ENCODE data around the gene RTP2.

The RTP2 gene

DNA sequence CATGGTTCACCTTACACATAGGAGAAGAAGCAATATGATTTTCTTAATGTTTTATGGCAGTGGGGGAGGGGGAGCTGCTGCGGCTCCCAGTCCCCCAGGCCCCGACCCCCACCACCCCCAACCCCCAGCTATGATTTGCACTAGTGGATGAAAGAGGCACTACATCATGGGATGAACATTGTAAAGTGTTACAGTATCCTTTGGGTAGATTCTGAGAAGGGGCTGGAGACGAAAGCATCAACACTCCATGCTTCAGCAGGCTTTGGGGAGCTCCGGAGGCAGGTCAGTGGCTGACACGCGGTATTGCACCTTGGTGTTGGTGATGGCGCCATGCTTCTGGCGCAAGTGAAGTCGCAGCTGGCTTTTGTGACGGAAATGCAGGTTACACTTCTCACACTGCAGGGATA lies 19.9 kb upstream of the RTP2 start:
- Histone ChIP-seq H3K4me1 (ENCODE audit: control insufficient read depth, insufficient read depth, low read depth, low read length) (peaks cover 3% of the 10 kb centered on the region), H4K8ac (ENCODE audit: low read length) (no peak overlapping the region), H3K4me2 (ENCODE audit: low read length, poor library complexity, severe bottlenecking) (no peak overlapping the region), H2BK12ac (ENCODE audit: low read length in 2 of 2) (peak overlapping the region in 1 of 2 experiments; percentile 40), H3K18ac (ENCODE audit: low read depth in 1 of 2, low read length in 2 of 2) (no peak overlapping the region), H4K91ac (ENCODE audit: low read length) (peak overlapping the region; percentile 43), H3K27ac (ENCODE audit: low read length, poor library complexity, severe bottlenecking) (no peak overlapping the region), H3K27me3 (ENCODE audit: control insufficient read depth in 1 of 2, insufficient read depth in 1 of 2, low read length in 2 of 2) (no peaks in the 10 kb centered on the region), H3K79me1 (replicated peaks; ENCODE audit: low read length, poor library complexity, severe bottlenecking) (peaks cover 4% of the 10 kb centered on the region), H3K9ac (ENCODE audit: low read length) (no peak overlapping the region), H2AK5ac (ENCODE audit: low read length, severe bottlenecking) (no peak overlapping the region), H2BK120ac (ENCODE audit: low read depth, low read length) (no peak overlapping the region), H2BK5ac (ENCODE audit: low read depth, low read length, poor library complexity, severe bottlenecking) (no peak overlapping the region), H3K4me3 (ENCODE audit: insufficient read depth in 1 of 2, low read depth in 1 of 2, low read length in 2 of 2) (no peak overlapping the region), H2AFZ (ENCODE audit: low read depth, low read length) (no peak overlapping the region), H3K14ac (ENCODE audit: low read length in 2 of 2) (no peak overlapping the region), H3K9me3 (ENCODE audit: control insufficient read depth, low read length) (no peaks in the 10 kb centered on the region), H2BK15ac (ENCODE audit: low read depth, poor library complexity, severe bottlenecking) (no peak overlapping the region), H3K4ac (ENCODE audit: low read depth in 1 of 2, low read length in 2 of 2) (no peak overlapping the region), H3K36me3 (ENCODE audit: control insufficient read depth in 1 of 2, insufficient read depth in 2 of 2, low read depth in 1 of 2, low read length in 2 of 2) (peaks cover 40 to 71% of the 10 kb centered on the region in 2 experiments), H3K23ac (ENCODE audit: low read length in 2 of 2) (no peak overlapping the region)
- WGBS, result 91% methylated on average over 8 of the region's 10 CpGs
- no peak for DNase-seq

GRCh38 chr3:187721055-187721454 lies 18.7 kb upstream of the RTP2 start:
- H3K4me1 ChIP-seq (ENCODE audit: control insufficient read depth, insufficient read depth, low read depth, low read length), result peaks cover 3% of the 10 kb centered on the region
- H2AFZ ChIP-seq (ENCODE audit: low read depth, low read length), result no peak overlapping the region
- H2BK120ac ChIP-seq (ENCODE audit: low read depth, low read length), result no peak overlapping the region
- H4K8ac ChIP-seq (ENCODE audit: low read length), result no peak overlapping the region
- no peak overlapping the region for H3K4me2 ChIP-seq (ENCODE audit: low read length, poor library complexity, severe bottlenecking)
- no peak overlapping the region for H3K14ac ChIP-seq (ENCODE audit: low read length in 2 of 2)
- H3K18ac ChIP-seq (ENCODE audit: low read depth in 1 of 2, low read length in 2 of 2), result no peak overlapping the region
- H3K27me3 ChIP-seq (ENCODE audit: control insufficient read depth in 1 of 2, insufficient read depth in 1 of 2, low read length in 2 of 2), result no peaks in the 10 kb centered on the region
- H2AK5ac ChIP-seq (ENCODE audit: low read length, severe bottlenecking), result no peak overlapping the region
- peaks cover 32 to 59% of the 10 kb centered on the region in 2 experiments for H3K36me3 ChIP-seq (ENCODE audit: control insufficient read depth in 1 of 2, insufficient read depth in 2 of 2, low read depth in 1 of 2, low read length in 2 of 2)
- no peaks in the 10 kb centered on the region for H3K9me3 ChIP-seq (ENCODE audit: control insufficient read depth, low read length)
- H2BK5ac ChIP-seq (ENCODE audit: low read depth, low read length, poor library complexity, severe bottlenecking), result no peak overlapping the region
- WGBS, result 95% methylated on average over 8 of the region's 8 CpGs
- no peak overlapping the region for H2BK15ac ChIP-seq (ENCODE audit: low read depth, poor library complexity, severe bottlenecking)
- H3K27ac ChIP-seq (ENCODE audit: low read length, poor library complexity, severe bottlenecking), result no peak overlapping the region
- H3K9ac ChIP-seq (ENCODE audit: low read length), result no peak overlapping the region
- DNase-seq, result no peak
- no peak overlapping the region for H3K23ac ChIP-seq (ENCODE audit: low read length in 2 of 2)
- H4K91ac ChIP-seq (ENCODE audit: low read length), result no peak overlapping the region
- no peak overlapping the region for H3K4ac ChIP-seq (ENCODE audit: low read depth in 1 of 2, low read length in 2 of 2)
- no peak overlapping the region for H3K4me3 ChIP-seq (ENCODE audit: insufficient read depth in 1 of 2, low read depth in 1 of 2, low read length in 2 of 2)
- no peak overlapping the region for H2BK12ac ChIP-seq (ENCODE audit: low read length in 2 of 2)
- H3K79me1 ChIP-seq (replicated peaks; ENCODE audit: low read length, poor library complexity, severe bottlenecking), result no peaks in the 10 kb centered on the region

- no peak overlapping the region for H2AK5ac ChIP-seq (ENCODE audit: low read length, severe bottlenecking)
- no peak overlapping the region for H3K23ac ChIP-seq (ENCODE audit: low read length in 2 of 2)
- H3K18ac ChIP-seq (ENCODE audit: low read depth in 1 of 2, low read length in 2 of 2), result no peak overlapping the region
- no peak overlapping the region for H2AFZ ChIP-seq (ENCODE audit: low read depth, low read length)
- H3K36me3 ChIP-seq (ENCODE audit: control insufficient read depth in 1 of 2, insufficient read depth in 2 of 2, low read depth in 1 of 2, low read length in 2 of 2), result peaks cover 24 to 51% of the 10 kb centered on the region in 2 experiments
- H3K4me3 ChIP-seq (ENCODE audit: insufficient read depth in 1 of 2, low read depth in 1 of 2, low read length in 2 of 2), result no peak overlapping the region
- H3K4me2 ChIP-seq (ENCODE audit: low read length, poor library complexity, severe bottlenecking), result no peak overlapping the region
- no peak overlapping the region for H4K91ac ChIP-seq (ENCODE audit: low read length)
- no peak overlapping the region for H4K8ac ChIP-seq (ENCODE audit: low read length)
- H2BK15ac ChIP-seq (ENCODE audit: low read depth, poor library complexity, severe bottlenecking), result no peak overlapping the region
- 83% methylated on average over 2 of the region's 2 CpGs for WGBS
- H3K27ac ChIP-seq (ENCODE audit: low read length, poor library complexity, severe bottlenecking), result no peak overlapping the region
- H3K9ac ChIP-seq (ENCODE audit: low read length), result no peak overlapping the region
- no peak for DNase-seq
- no peaks in the 10 kb centered on the region for H3K27me3 ChIP-seq (ENCODE audit: control insufficient read depth in 1 of 2, insufficient read depth in 1 of 2, low read length in 2 of 2)
- H3K9me3 ChIP-seq (ENCODE audit: control insufficient read depth, low read length), result no peaks in the 10 kb centered on the region
- no peak overlapping the region for H2BK120ac ChIP-seq (ENCODE audit: low read depth, low read length)
- no peak overlapping the region for H3K4ac ChIP-seq (ENCODE audit: low read depth in 1 of 2, low read length in 2 of 2)
- no peaks in the 10 kb centered on the region for H3K79me1 ChIP-seq (replicated peaks; ENCODE audit: low read length, poor library complexity, severe bottlenecking)
- H3K14ac ChIP-seq (ENCODE audit: low read length in 2 of 2), result no peak overlapping the region
- peaks cover 3% of the 10 kb centered on the region for H3K4me1 ChIP-seq (ENCODE audit: control insufficient read depth, insufficient read depth, low read depth, low read length)
- H2BK5ac ChIP-seq (ENCODE audit: low read depth, low read length, poor library complexity, severe bottlenecking), result no peak overlapping the region
- H2BK12ac ChIP-seq (ENCODE audit: low read length in 2 of 2), result no peak overlapping the region
Measured at GRCh38 chr3:187720337-187720670, 17.9 kb upstream of the RTP2 start.

DNA sequence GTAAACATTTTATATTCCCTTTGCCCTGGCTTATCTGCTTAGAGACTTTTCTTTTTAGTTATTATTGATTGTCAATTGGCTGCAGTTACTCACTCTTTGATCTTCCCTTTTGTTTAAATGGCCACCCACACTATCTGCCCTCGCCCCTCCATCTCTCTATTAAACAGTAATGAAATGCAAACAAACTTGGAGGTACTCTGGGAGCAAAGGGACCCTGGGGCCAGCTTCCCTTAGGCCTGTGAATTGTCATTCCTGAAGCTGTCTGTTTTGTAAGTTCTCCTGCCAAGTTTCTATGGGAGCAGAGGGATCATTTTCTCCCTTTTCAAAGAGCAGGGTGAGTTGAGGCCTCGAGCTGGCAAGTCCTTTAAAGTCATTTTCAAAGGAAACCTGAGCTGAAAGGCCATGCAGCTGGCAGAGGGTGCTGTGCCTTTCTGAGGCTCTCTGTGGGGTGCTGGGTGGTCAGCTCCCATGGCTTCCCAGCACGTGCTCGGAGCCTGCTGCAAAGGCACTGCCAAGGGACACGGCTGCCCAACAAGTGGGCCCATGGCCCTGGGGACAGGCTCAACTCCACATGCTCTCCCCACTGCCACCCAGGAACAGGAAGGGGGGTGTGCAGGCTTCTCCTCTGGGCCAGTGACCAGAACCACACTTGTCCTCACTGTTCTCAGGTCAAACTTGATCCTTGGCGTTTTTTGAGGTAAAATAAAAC lies 17.4 kb upstream of the RTP2 start:
- Histone ChIP-seq H3K4me1 (ENCODE audit: control insufficient read depth, insufficient read depth, low read depth, low read length) (peaks cover 3% of the 10 kb centered on the region), H2BK120ac (ENCODE audit: low read depth, low read length) (no peak overlapping the region), H4K8ac (ENCODE audit: low read length) (no peak overlapping the region), H3K9me3 (ENCODE audit: control insufficient read depth, low read length) (no peaks in the 10 kb centered on the region), H3K27ac (ENCODE audit: low read length, poor library complexity, severe bottlenecking) (no peak overlapping the region), H3K4me2 (ENCODE audit: low read length, poor library complexity, severe bottlenecking) (no peak overlapping the region), H3K23ac (ENCODE audit: low read length in 2 of 2) (no peak overlapping the region), H3K79me1 (replicated peaks; ENCODE audit: low read length, poor library complexity, severe bottlenecking) (no peaks in the 10 kb centered on the region), H3K36me3 (ENCODE audit: control insufficient read depth in 1 of 2, insufficient read depth in 2 of 2, low read depth in 1 of 2, low read length in 2 of 2) (peaks cover 19 to 47% of the 10 kb centered on the region in 2 experiments), H2AFZ (ENCODE audit: low read depth, low read length) (no peak overlapping the region), H3K18ac (ENCODE audit: low read depth in 1 of 2, low read length in 2 of 2) (no peak overlapping the region), H4K91ac (ENCODE audit: low read length) (no peak overlapping the region), H3K4me3 (ENCODE audit: insufficient read depth in 1 of 2, low read depth in 1 of 2, low read length in 2 of 2) (no peak overlapping the region), H3K27me3 (ENCODE audit: control insufficient read depth in 1 of 2, insufficient read depth in 1 of 2, low read length in 2 of 2) (no peaks in the 10 kb centered on the region), H2BK15ac (ENCODE audit: low read depth, poor library complexity, severe bottlenecking) (no peak overlapping the region), H3K4ac (ENCODE audit: low read depth in 1 of 2, low read length in 2 of 2) (no peak overlapping the region), H3K14ac (ENCODE audit: low read length in 2 of 2) (no peak overlapping the region), H3K9ac (ENCODE audit: low read length) (no peak overlapping the region), H2AK5ac (ENCODE audit: low read length, severe bottlenecking) (no peak overlapping the region), H2BK5ac (ENCODE audit: low read depth, low read length, poor library complexity, severe bottlenecking) (no peak overlapping the region), H2BK12ac (ENCODE audit: low read length in 2 of 2) (no peak overlapping the region)
- no peak for DNase-seq
- WGBS, result 85% methylated on average over 5 of the region's 6 CpGs

Measured in mesenchymal stem cell (in vitro differentiated cells and primary cell).